GM18868 (cell line): ENCODE measurements around the gene ZNF467.

Experiments
- ATAC-seq: cut with Tn5 transposase; IDR thresholded peaks from one replicate; pipeline ENCODE4 v1.9.1; 2021; ENCODE audit warnings: mild to moderate bottlenecking, moderate library complexity; ENCODE audit not compliant: unreplicated experiment

The ZNF467 gene

GRCh38 chr7:149729586-149729982 lies 43.8 kb downstream of the ZNF467 start:
- no peak for ATAC-seq

GRCh38 chr7:149728491-149729375 lies 44.7 kb downstream of the ZNF467 start:
- ATAC-seq, result no peak

- ATAC-seq, result no peak
Measured at GRCh38 chr7:149727899-149728476, 45.4 kb downstream of the ZNF467 start.

- no peak for ATAC-seq
Measured at GRCh38 chr7:149727053-149727898, 46.1 kb downstream of the ZNF467 start.

GRCh38 chr7:149725916-149726315 lies 47.5 kb downstream of the ZNF467 start:
- no peak for ATAC-seq

- ATAC-seq, result no peak
Measured at GRCh38 chr7:149725426-149725821, 48.0 kb downstream of the ZNF467 start.

- ATAC-seq, result no peak
Measured at GRCh38 chr7:149724661-149725425, 48.5 kb downstream of the ZNF467 start.

- ATAC-seq, result no peak
Measured at GRCh38 chr7:149723795-149724495, 49.4 kb downstream of the ZNF467 start.

- ATAC-seq, result no peak
Measured at GRCh38 chr7:149723082-149723767, 50.2 kb downstream of the ZNF467 start.

- no peak for ATAC-seq
Measured at GRCh38 chr7:149722356-149722957, 50.9 kb downstream of the ZNF467 start.

GRCh38 chr7:149721084-149721601 lies 52.2 kb downstream of the ZNF467 start:
- no peak for ATAC-seq

- ATAC-seq, result no peak
Measured at GRCh38 chr7:149720372-149721083, 52.9 kb downstream of the ZNF467 start.

- ATAC-seq, result peak; percentile 60
Measured at GRCh38 chr7:149719912-149720335, 53.5 kb downstream of the ZNF467 start.

GRCh38 chr7:149719050-149719899 lies 54.1 kb downstream of the ZNF467 start:
- ATAC-seq, result no peak

GRCh38 chr7:149718730-149719049 lies 54.7 kb downstream of the ZNF467 start:
- ATAC-seq, result no peak

- no peak for ATAC-seq
Measured at GRCh38 chr7:149717481-149717880, 55.9 kb downstream of the ZNF467 start.

GRCh38 chr7:149716932-149717307 lies 56.5 kb downstream of the ZNF467 start:
- ATAC-seq, result no peak
